Ascending aorta (tissue), 2 donors: Measurements from ENCODE around the gene SLC22A23. TPM values are rescaled to one million over a fixed set of nuclear protein-coding genes. Genes with fewer than 3 reads are reported as not detected.
A peak's percentile ranks its signal among the peaks of the same experiment; 100 is the strongest.

ENCODE experiments used
- DNase-seq, 2 donors: peaks; one replicate each; pipeline ENCODE4 v3.0.0-alpha.2; 2019; ENCODE audit warnings: low spot score in 2 of 2
- H3K27ac ChIP-seq, 2 donors: fragments of 200-600 bp; sonication (generic); one replicate each; pipeline ENCODE4 v1.5.1; 2016 to 2017; ENCODE audit warnings: mild to moderate bottlenecking in 1 of 2
- H3K27me3 ChIP-seq: fragments of 200-600 bp; sonication (generic); one replicate; pipeline ENCODE4 v1.5.1; 2017
- H3K36me3 ChIP-seq, 2 donors: fragments of 200-600 bp; sonication (generic); one replicate each; pipeline ENCODE4 v1.5.1; 2016
- H3K4me1 ChIP-seq, 2 donors: fragments of 200-600 bp; sonication (generic); one replicate each; pipeline ENCODE4 v1.5.1; 2016 to 2017; ENCODE audit warnings: mild to moderate bottlenecking in 1 of 2
- H3K4me3 ChIP-seq, 2 donors: fragments of 200-600 bp; sonication (generic); one replicate each; pipeline ENCODE4 v1.5.1; 2016 to 2017; ENCODE audit warnings: mild to moderate bottlenecking in 1 of 2
- H3K9me3 ChIP-seq, 2 donors: fragments of 200-600 bp; sonication (generic); one replicate each; pipeline ENCODE4 v1.5.1; 2016
- intact Hi-C: fragments of 100-400 bp; cut with DNase I; formaldehyde crosslinking; loops from one replicate; pipeline ENCODE4 v1.15.1; 2023
- total RNA-seq: library from RNA; depleted of rRNA; stranded (reverse); fragments of >200 nt; gene quantifications from one replicate; pipeline ENCODE4 v1.1.0, GENCODE V29; 2016
- TF ChIP-seq, protein P1 (sequence below), 3 experiments: fragments of 200-600 bp in 2 of 3; fragments of 450-650 bp in 1 of 3; sonication (generic) in 2 of 3; IDR thresholded peaks; one replicate each; pipeline ENCODE4 v1.5.1; 2016 to 2019; ENCODE audit warnings: antibody characterized with exemption in 3 of 3, mild to moderate bottlenecking in 1 of 3, moderate library complexity in 1 of 3

SLC22A23 gene
- total RNA-seq, 1 donor from 2014 or later, result 42.0 TPM

DNA sequence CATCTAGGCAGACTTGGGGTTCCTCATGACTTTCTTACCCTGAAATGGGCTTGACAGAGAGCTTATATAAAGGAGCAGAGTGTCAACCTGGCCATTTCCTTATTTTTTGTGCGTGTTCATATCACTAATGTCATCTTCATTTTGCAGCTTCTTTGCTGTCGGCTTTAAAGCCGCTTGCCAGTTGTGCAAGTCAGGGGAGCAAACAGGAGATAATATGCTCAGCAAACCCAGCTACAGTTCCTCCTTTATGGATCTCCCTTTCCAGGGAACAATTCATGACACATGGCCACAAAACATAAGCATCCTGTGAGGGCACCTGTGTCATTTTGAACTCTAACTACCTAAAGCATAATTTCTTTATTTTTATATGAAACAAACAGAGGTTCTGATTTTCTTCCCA is 222.9 kb downstream of the SLC22A23 start:
- Histone ChIP-seq H3K4me1 (peaks cover 0 to 25% of the 10 kb centered on the region in 2 donors), H3K27me3 (peaks cover 20% of the 10 kb centered on the region), H3K36me3 (no peaks in the 10 kb centered on the region), H3K4me3 (no peak overlapping the region), H3K27ac (no peak overlapping the region), H3K9me3 (no peaks in the 10 kb centered on the region)
- DNase-seq, result no peak
- intact Hi-C loops, result loop anchor here (2.0 kb wide), 1 partner anchor 17 kb away; no protein-coding TSS in a partner anchor
- TF ChIP-seq, protein P1, sequence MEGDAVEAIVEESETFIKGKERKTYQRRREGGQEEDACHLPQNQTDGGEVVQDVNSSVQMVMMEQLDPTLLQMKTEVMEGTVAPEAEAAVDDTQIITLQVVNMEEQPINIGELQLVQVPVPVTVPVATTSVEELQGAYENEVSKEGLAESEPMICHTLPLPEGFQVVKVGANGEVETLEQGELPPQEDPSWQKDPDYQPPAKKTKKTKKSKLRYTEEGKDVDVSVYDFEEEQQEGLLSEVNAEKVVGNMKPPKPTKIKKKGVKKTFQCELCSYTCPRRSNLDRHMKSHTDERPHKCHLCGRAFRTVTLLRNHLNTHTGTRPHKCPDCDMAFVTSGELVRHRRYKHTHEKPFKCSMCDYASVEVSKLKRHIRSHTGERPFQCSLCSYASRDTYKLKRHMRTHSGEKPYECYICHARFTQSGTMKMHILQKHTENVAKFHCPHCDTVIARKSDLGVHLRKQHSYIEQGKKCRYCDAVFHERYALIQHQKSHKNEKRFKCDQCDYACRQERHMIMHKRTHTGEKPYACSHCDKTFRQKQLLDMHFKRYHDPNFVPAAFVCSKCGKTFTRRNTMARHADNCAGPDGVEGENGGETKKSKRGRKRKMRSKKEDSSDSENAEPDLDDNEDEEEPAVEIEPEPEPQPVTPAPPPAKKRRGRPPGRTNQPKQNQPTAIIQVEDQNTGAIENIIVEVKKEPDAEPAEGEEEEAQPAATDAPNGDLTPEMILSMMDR (IDR thresholded peaks at IDR 0.05), result no peak

DNA sequence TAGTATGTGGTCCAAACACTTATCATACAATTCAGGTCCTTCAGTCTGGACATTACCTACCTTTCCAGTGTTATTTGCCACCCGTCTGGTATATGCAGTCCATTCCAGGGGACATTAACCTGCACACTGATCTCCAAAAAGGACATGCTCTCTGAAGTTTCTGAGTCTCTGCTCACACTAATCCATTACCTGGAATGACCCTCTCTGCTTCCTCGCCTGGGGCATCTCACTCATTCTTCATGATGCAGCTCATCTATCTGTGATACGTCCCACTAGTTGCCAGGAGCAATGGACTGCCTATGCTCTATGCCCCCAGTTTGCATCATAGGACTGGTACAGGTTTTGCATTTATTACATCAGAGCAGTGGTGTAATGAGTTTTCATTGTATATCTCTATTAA is 223.5 kb downstream of the SLC22A23 start:
- DNase-seq, result no peak
- Histone ChIP-seq H3K27ac (no peak overlapping the region), H3K36me3 (no peaks in the 10 kb centered on the region), H3K9me3 (no peaks in the 10 kb centered on the region), H3K4me3 (no peak overlapping the region), H3K4me1 (peaks cover 3 to 29% of the 10 kb centered on the region in 2 donors), H3K27me3 (peaks cover 20% of the 10 kb centered on the region)
- TF ChIP-seq, protein P1 (IDR thresholded peaks at IDR 0.05), result no peak
- intact Hi-C loops, result no loop called here

DNA sequence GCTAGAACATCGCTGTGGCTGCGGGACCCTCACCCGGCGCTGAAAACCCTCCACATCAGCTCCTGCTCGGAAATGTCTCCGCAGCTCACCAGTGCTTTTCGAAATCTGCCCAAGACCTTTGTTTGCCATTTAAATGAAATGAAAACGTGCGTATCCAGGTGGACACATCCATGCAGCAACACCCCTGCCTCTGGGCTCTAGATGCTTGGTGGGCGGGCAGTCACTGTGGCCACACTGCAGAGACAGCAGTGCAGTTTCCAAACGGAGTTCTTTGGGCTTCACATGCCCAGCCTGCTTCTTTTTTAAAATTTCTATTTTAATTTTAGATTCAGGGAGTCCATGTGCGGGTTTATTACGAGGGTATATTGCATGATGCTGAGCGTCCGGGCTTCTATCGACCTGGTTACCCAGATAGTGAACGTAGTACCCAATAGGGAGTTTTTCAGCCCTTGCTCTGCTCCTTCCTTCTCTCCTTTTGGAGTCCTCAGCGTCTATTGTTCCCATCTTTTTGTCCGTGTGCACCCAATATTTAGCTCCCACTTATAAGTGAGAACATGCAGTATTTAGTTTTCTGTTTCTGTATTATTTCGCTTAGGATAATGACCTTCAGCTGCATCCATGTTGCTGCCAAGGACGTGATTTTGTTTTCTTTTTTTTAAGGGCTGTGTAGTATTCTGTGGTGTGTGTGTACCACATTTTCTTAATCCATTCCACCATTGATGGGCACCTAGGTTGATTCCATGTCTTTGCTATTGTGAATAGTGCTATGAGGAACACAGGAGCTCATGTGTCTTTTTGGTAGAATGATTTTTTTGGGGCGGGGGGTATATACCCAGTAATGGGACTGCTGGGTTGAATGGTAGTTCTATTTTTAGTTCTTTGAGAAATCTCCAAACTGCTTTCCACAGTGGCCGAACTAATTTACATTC is 224.6 kb downstream of the SLC22A23 start:
- H3K36me3 ChIP-seq, result no peaks in the 10 kb centered on the region
- H3K4me3 ChIP-seq, result peak overlapping the region; percentile 58 to 70
- H3K27ac ChIP-seq, result no peak overlapping the region
- peak in 1 of 2 donors; percentile 45 for DNase-seq
- TF ChIP-seq, protein P1 (IDR thresholded peaks at IDR 0.05), result no peak
- peaks cover 11 to 39% of the 10 kb centered on the region in 2 donors for H3K4me1 ChIP-seq
- intact Hi-C loops, result no loop called here
- H3K9me3 ChIP-seq, result no peaks in the 10 kb centered on the region
- peaks cover 20% of the 10 kb centered on the region for H3K27me3 ChIP-seq

DNA sequence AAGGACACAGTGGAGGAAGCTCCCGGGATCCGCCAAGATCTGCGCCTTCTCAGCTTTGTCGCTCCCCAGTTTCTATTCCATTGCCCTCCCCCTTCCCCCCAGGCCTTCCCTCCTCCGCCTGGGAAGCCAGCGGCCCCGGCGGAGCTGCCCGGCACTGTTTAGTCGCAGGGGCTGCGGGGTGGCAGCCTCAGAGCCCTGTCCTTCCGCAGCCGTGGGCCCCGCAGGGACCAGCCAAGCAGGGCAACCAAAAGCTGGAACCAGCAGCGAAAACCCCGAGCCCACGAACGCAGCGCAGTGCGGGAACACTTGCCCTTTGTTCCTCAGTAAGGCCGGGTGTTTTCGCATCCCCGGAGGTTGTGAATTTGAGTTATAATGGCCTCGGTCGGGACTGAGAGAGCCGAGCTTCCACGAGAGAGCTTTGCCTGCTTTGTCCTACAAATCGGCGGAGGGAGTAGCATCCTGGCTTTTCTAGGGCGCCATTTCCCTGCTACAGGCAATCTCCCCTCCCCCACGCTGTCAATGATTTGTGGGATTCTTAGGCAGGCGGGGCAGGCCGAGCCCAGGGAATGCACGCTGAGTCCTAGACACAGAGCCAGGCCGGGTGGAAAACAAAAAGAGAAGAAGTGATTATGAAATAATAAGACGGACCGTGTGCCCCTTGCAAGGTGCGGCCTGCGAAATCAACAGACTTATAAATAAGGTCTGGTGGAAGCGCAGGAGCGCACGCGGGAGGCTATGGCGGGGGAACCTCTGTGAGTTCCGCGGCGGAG is 225.4 kb downstream of the SLC22A23 start:
- DNase-seq, result peak in 1 of 2 donors; percentile 79
- Histone ChIP-seq H3K27ac (peak overlapping the region in 1 of 2 donors; percentile 50), H3K4me3 (peak overlapping the region; percentile 58 to 70), H3K36me3 (no peaks in the 10 kb centered on the region), H3K4me1 (peaks cover 13 to 46% of the 10 kb centered on the region in 2 donors), H3K9me3 (no peaks in the 10 kb centered on the region), H3K27me3 (peaks cover 20% of the 10 kb centered on the region)
- intact Hi-C loops, result no loop called here
- TF ChIP-seq, protein P1 (IDR thresholded peaks at IDR 0.05), result no peak

DNA sequence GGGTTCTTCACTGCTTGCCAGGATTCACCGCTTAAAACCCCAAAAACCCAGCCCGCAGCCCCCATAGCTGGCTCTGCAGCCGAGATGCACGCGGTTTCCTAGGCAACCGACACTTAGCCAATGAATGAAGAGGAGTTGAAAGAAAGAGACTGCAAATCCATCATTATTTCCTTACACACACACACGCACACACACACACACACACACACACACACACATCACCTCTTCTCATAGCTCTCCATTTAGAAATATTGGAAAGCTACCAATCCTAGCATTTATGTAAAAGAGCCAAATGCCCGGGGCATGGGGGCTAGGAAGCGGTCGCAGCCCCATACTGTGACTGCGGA is 226.0 kb downstream of the SLC22A23 start:
- peak overlapping the region; percentile 58 to 70 for H3K4me3 ChIP-seq
- H3K36me3 ChIP-seq, result no peaks in the 10 kb centered on the region
- no peak for DNase-seq
- no peaks in the 10 kb centered on the region for H3K9me3 ChIP-seq
- TF ChIP-seq, protein P1 (IDR thresholded peaks at IDR 0.05), result no peak
- intact Hi-C loops, result no loop called here
- H3K27ac ChIP-seq, result no peak overlapping the region
- H3K27me3 ChIP-seq, result peaks cover 20% of the 10 kb centered on the region
- peaks cover 13 to 46% of the 10 kb centered on the region in 2 donors for H3K4me1 ChIP-seq
